RWPE2 (cell line): ENCODE data around the gene TMEM131L.
"Not testable (repeated sequence)": the region's sequence is repeated elsewhere in the genome, so short reads cannot be mapped to it uniquely, and the experiment has no call there.

ENCODE experiments used
- ATAC-seq: fragments of 200-7000 bp; cut with Tn5 transposase; 3 replicates; pipeline ENCODE4 v1.9.1; 2021; ENCODE audit warnings: low read depth
- DNase-seq: peaks from one replicate; pipeline ENCODE4 v3.0.0-alpha.2; 2020; ENCODE audit warnings: low spot score
- H3K27ac ChIP-seq: fragments of 450-650 bp; 2 replicates; pipeline ENCODE4 v1.5.1; 2017; ENCODE audit warnings: mild to moderate bottlenecking; ENCODE audit not compliant: poor library complexity, severe bottlenecking
- H3K27me3 ChIP-seq: fragments of 250-450 bp; sonication (Bioruptor Pico); 2 replicates; pipeline ENCODE4 v1.5.1; 2021; ENCODE audit warnings: mild to moderate bottlenecking, moderate library complexity; ENCODE audit not compliant: insufficient read depth, poor library complexity, severe bottlenecking
- H3K36me3 ChIP-seq: fragments of 250-450 bp; sonication (Bioruptor Pico); 2 replicates; pipeline ENCODE4 v1.5.1; 2020; ENCODE audit warnings: low read depth, mild to moderate bottlenecking, moderate library complexity
- H3K4me1 ChIP-seq: fragments of 250-450 bp; sonication (Bioruptor Pico); 2 replicates; pipeline ENCODE4 v1.5.1; 2021; ENCODE audit warnings: mild to moderate bottlenecking, moderate library complexity; ENCODE audit not compliant: insufficient read depth, poor library complexity, severe bottlenecking
- H3K4me3 ChIP-seq: fragments of 250-450 bp; sonication (Bioruptor Pico); 2 replicates; pipeline ENCODE4 v1.5.1; 2021; ENCODE audit warnings: mild to moderate bottlenecking, moderate library complexity; ENCODE audit not compliant: severe bottlenecking
- H3K9me3 ChIP-seq: fragments of 250-450 bp; sonication (Bioruptor Pico); 2 replicates; pipeline ENCODE4 v1.5.1; 2021; ENCODE audit warnings: mild to moderate bottlenecking, moderate library complexity; ENCODE audit not compliant: severe bottlenecking
- TF ChIP-seq, protein P1 (sequence below): fragments of 450-650 bp; IDR thresholded peaks from one replicate; pipeline ENCODE4 v1.5.1; 2017; ENCODE audit warnings: mild to moderate bottlenecking, moderate library complexity; ENCODE audit not compliant: poor library complexity, severe bottlenecking

TMEM131L gene

DNA sequence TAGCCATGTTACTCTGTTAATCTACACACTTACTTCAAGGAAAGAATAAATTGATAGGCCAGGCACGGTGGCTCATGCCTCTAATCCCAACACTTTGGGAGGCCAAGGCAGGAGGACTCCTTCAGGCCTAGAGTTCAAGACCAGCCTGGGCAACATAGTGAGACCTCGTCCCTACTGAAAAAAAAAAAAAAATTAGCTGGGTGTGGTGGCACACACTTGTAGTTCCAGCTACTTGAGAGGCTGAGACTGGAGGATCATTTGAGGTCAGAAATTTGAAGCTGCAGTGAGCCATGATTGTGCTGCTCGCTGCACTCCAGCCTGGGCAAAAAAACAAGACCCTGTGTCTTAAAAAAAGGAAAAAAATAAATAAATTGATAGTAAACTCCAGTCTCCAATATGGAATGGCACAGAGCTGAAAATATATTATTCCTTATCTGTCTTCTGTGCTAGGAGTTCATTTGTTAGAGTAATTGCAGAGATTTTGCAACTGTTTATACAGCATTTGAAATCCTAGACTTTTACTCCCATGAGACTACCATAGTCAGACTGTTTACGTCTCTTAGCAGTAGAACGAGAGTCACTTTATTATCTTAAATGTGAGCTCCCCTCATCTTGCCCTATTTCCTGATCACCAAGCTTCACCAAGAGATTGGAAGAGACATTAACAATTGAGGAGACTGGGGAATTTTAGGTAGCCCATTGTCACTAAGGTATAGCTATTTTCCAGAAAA is 18.8 kb upstream of the TMEM131L start:
- ATAC-seq (no peak), DNase-seq (no peak)
- TF ChIP-seq, protein P1, sequence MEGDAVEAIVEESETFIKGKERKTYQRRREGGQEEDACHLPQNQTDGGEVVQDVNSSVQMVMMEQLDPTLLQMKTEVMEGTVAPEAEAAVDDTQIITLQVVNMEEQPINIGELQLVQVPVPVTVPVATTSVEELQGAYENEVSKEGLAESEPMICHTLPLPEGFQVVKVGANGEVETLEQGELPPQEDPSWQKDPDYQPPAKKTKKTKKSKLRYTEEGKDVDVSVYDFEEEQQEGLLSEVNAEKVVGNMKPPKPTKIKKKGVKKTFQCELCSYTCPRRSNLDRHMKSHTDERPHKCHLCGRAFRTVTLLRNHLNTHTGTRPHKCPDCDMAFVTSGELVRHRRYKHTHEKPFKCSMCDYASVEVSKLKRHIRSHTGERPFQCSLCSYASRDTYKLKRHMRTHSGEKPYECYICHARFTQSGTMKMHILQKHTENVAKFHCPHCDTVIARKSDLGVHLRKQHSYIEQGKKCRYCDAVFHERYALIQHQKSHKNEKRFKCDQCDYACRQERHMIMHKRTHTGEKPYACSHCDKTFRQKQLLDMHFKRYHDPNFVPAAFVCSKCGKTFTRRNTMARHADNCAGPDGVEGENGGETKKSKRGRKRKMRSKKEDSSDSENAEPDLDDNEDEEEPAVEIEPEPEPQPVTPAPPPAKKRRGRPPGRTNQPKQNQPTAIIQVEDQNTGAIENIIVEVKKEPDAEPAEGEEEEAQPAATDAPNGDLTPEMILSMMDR = no peak
- Histone ChIP-seq H3K36me3 (no peaks in the 10 kb centered on the region), H3K27me3 (no peaks in the 10 kb centered on the region), H3K4me3 (no peak overlapping the region), H3K9me3 (no peaks in the 10 kb centered on the region), H3K4me1 (peaks cover 4% of the 10 kb centered on the region), H3K27ac (no peak overlapping the region)

DNA sequence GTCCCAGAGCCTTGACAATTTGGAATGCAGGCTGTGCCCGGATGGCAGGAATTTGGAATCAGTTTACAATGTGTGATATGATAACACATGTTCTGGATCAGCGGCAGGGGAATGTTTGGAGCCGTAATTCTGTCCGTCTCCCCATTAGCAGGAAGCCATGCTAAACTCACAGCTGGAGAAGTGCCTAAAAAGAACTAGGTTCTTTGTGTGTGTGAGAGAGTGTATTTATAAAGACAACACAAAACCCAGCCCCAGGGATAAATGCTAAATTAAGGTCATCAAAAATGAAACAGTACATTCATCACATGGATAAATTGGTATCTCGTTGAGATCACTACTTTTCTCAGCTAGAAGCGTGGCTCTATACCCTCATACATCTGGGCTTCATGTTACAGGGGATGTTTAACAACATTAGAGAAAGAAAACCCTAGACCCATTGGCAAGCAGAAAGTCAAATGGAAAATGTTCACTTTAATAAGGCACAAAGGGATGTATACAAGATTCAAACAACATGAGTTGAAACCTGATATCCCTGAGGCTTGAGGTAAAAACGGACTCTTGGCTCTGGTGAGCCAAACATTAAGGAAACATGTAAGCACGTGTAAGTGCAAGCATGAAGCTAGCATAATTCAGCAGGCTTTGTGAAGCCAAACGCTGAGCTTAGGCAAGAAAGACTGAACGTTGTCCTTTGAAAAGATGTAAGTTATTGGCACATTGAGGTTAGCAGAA is 18.0 kb upstream of the TMEM131L start:
- TF ChIP-seq, protein P1 = no peak
- Histone ChIP-seq H3K4me1 (peaks cover 4% of the 10 kb centered on the region), H3K27me3 (no peaks in the 10 kb centered on the region), H3K36me3 (no peaks in the 10 kb centered on the region), H3K4me3 (no peak overlapping the region), H3K9me3 (no peaks in the 10 kb centered on the region), H3K27ac (no peak overlapping the region)
- DNase-seq (no peak), ATAC-seq (peak; percentile 65)

DNA sequence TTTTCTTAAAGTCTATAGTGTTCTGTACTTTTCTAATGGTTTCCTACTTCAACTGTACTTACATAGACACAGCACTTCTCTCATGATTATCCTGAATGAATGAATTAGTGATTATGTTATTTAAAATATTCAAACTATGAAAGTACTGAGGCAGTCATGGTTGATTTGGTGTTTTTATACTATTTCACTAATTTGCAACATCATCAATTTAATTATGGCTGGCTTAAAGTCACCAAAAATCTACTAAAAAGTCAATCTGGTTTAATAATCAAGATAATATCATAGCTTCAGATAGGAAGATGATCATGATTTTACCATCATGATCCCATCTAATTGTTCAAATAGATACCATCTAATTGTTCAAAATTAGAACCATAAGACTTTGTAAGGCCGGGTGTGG is 16.8 kb upstream of the TMEM131L start:
- no peak overlapping the region for H3K4me3 ChIP-seq
- H3K9me3 ChIP-seq = no peaks in the 10 kb centered on the region
- H3K4me1 ChIP-seq = peaks cover 4% of the 10 kb centered on the region
- DNase-seq (no peak), ATAC-seq (no peak)
- H3K27me3 ChIP-seq = no peaks in the 10 kb centered on the region
- H3K36me3 ChIP-seq = no peaks in the 10 kb centered on the region
- TF ChIP-seq, protein P1 = no peak
- H3K27ac ChIP-seq = no peak overlapping the region

DNA sequence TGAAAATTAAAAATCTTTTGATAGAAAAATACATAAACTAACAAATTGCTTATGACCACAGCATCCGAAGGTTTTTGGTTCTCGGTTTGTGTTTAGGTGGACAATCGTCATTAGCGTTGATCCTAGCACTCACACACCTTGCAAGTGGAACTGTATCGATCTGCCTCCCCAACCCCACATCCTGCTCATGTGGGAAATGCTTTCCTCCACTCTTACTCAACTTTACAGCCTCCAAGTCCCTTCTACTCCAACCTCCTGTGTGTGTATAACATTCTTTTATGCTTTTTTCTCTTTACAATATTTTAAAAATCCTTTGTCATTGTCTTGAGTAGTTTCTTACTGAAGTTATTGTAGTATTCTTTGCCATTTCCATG is 15.6 kb upstream of the TMEM131L start:
- Histone ChIP-seq H3K4me1 (peaks cover 4% of the 10 kb centered on the region), H3K27me3 (no peaks in the 10 kb centered on the region), H3K9me3 (no peaks in the 10 kb centered on the region), H3K27ac (no peak overlapping the region), H3K4me3 (no peak overlapping the region), H3K36me3 (no peaks in the 10 kb centered on the region)
- TF ChIP-seq, protein P1 = no peak
- DNase-seq (no peak), ATAC-seq (no peak)

DNA sequence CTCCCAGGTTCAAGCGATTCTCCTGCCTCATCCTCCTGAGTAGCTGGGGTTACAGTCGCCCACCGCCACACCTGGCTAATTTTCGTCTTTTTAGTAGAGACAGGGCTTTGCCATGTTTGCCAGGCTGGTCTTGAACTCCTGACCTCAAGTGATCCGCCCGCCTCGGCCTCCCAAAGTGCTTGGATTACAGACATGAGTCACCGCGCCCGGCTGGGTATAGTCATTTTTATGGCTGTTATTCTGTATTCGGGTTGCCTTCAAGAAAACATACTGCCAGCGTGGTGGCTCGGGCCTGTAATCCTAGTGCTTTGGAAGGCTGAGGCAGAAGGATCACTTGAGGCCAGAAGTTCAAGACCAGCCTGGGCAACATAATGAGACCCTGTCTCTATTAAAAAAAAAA is 15.0 kb upstream of the TMEM131L start:
- H3K9me3 ChIP-seq, H3K4me1 ChIP-seq, DNase-seq, H3K27me3 ChIP-seq, H3K27ac ChIP-seq, H3K4me3 ChIP-seq, H3K36me3 ChIP-seq, ATAC-seq: not testable (repeated sequence)
